Panc1 (cell line): Measurements from ENCODE around the gene FAM8A1. TPM values are rescaled to one million over a fixed set of nuclear protein-coding genes. Genes with fewer than 3 reads are reported as not detected.

Source experiments
- ATAC-seq: fragments of 200-7000 bp; cut with Tn5 transposase; 2 replicates; pipeline ENCODE4 v1.9.1; 2020; ENCODE audit warnings: mild to moderate bottlenecking, moderate library complexity
- BruUV-seq: library from RNA; stranded (reverse); fragments of 400-500 nt; replicated peaks from 2 replicates; lab custom pipeline; 2021; lab: Mats Ljungman, UMichigan
- CTCF ChIA-PET: fragments of 300-600 bp; sonication (Branson Sonifier 250); formaldehyde crosslinking; loops from one replicate; lab custom pipeline; 2022; ENCODE audit warnings: antibody characterized with exemption; lab: Charles Lee
- POLR2A ChIA-PET: fragments of 300-600 bp; sonication (Branson Sonifier 250); formaldehyde crosslinking; loops from one replicate; lab custom pipeline; 2022; ENCODE audit warnings: antibody characterized with exemption; lab: Charles Lee
- DNase-seq: peaks from one replicate; pipeline ENCODE4 v3.0.0-alpha.2; 2010; ENCODE audit warnings: low read depth, low spot score
- H3K27ac ChIP-seq: 2 replicates; pipeline ENCODE4 v1.5.1; 2011; ENCODE audit warnings: mild to moderate bottlenecking, low read length, inconsistent platforms
- H3K27me3 ChIP-seq: fragments of 200-500 bp; sonication (Bioruptor generic); 2 replicates; pipeline ENCODE4 v1.6.0; 2014; ENCODE audit warnings: low read length, inconsistent platforms; ENCODE audit not compliant: control insufficient read depth, insufficient read depth
- H3K36me3 ChIP-seq: fragments of 200-500 bp; sonication (Bioruptor generic); 2 replicates; pipeline ENCODE4 v1.5.1; 2014; ENCODE audit warnings: inconsistent platforms, mild to moderate bottlenecking, low read length, moderate library complexity; ENCODE audit not compliant: control insufficient read depth, insufficient read depth
- H3K4me1 ChIP-seq: 2 replicates; pipeline ENCODE4 v1.5.1; 2011; ENCODE audit warnings: inconsistent platforms, mild to moderate bottlenecking, low read length, moderate library complexity; ENCODE audit not compliant: control insufficient read depth, insufficient read depth
- H3K4me3 ChIP-seq, 2 experiments: 2 replicates each; pipeline ENCODE4 v1.5.1; 2011 to 2012; ENCODE audit warnings: low read depth in 2 of 2, low read length in 2 of 2, mild to moderate bottlenecking in 2 of 2, inconsistent platforms in 1 of 2, moderate library complexity in 1 of 2
- H3K9me3 ChIP-seq: fragments of 200-500 bp; sonication (Bioruptor generic); 2 replicates; pipeline ENCODE4 v1.5.1; 2014; ENCODE audit warnings: low read depth, mild to moderate bottlenecking, inconsistent platforms, low read length, moderate library complexity; ENCODE audit not compliant: control insufficient read depth, insufficient read depth
- CTCF ChIP-seq: fragments of 450-650 bp; IDR thresholded peaks from 2 replicates; pipeline ENCODE4 v1.5.1; 2017; ENCODE audit warnings: mild to moderate bottlenecking
- POLR2AphosphoS5 ChIP-seq: IDR thresholded peaks from 2 replicates; pipeline ENCODE4 v1.6.1; 2012; ENCODE audit warnings: mild to moderate bottlenecking, low read depth, low read length, moderate library complexity
- REST ChIP-seq, 2 experiments: IDR thresholded peaks; 2 replicates each; pipeline ENCODE4 v1.6.1; 2011 to 2012; ENCODE audit warnings: low read depth in 2 of 2, control low read depth in 1 of 2, low read length in 1 of 2, mild to moderate bottlenecking in 1 of 2, moderate library complexity in 1 of 2; ENCODE audit not compliant: insufficient read depth in 1 of 2
- SIN3A ChIP-seq: IDR thresholded peaks from 2 replicates; pipeline ENCODE4 v1.6.1; 2012; ENCODE audit warnings: low read depth, mild to moderate bottlenecking, low read length, moderate library complexity, borderline replicate concordance; ENCODE audit not compliant: insufficient read depth
- TCF7L2 ChIP-seq: IDR thresholded peaks from 2 replicates; pipeline ENCODE4 v1.6.1; 2011; ENCODE audit warnings: mild to moderate bottlenecking, low read depth, low read length, inconsistent platforms
- in situ Hi-C: cut with HindIII; loops from 2 replicates; pipeline ENCODE4 v1.10.0; 2016; ENCODE audit warnings: low sequenced_read_pairs, low pct_unique_long_range_greater_than_20kb
- intact Hi-C: fragments of 100-400 bp; cut with micrococcal nuclease; formaldehyde crosslinking; loops from one replicate; pipeline ENCODE4 v1.10.0; 2022; ENCODE audit not compliant: unreplicated experiment
- total RNA-seq: library from RNA; stranded (reverse); gene quantifications from one replicate; pipeline ENCODE4 v1.2.1, GENCODE V29; 2021; ENCODE audit not compliant: unreplicated experiment

Gene FAM8A1
- total RNA-seq, 1 experiment from 2014 or later = 9.3 TPM

GRCh38 chr6:17640477-17640917 is 40.4 kb downstream of the FAM8A1 start:
- intact Hi-C loops = no loop called here
- DNase-seq = no peak
- H3K36me3 ChIP-seq = peaks cover 46% of the 10 kb centered on the region
- H3K27ac ChIP-seq = no peak overlapping the region
- H3K4me1 ChIP-seq = no peaks in the 10 kb centered on the region
- ChIA-PET CTCF (interaction anchor here (0.7 kb wide), 1 partner anchor 113 kb away, joined by 3 read pairs; no protein-coding TSS in a partner anchor), POLR2A (no interaction called here)
- no peaks in the 10 kb centered on the region for H3K9me3 ChIP-seq
- TF ChIP-seq REST (IDR thresholded peaks at IDR 0.05; ENCODE audit: insufficient read depth in 1 of 2, low read depth in 2 of 2, low read length in 1 of 2) = no peak
- no peak for ATAC-seq
- in situ Hi-C loops = no loop called here
- no peak overlapping the region for H3K4me3 ChIP-seq
- no peaks in the 10 kb centered on the region for H3K27me3 ChIP-seq
- no TSS peak for BruUV-seq

- Histone ChIP-seq H3K27me3 (no peaks in the 10 kb centered on the region), H3K4me3 (no peak overlapping the region), H3K9me3 (no peaks in the 10 kb centered on the region), H3K4me1 (no peaks in the 10 kb centered on the region), H3K36me3 (peaks cover 49% of the 10 kb centered on the region), H3K27ac (no peak overlapping the region)
- DNase-seq = no peak
- no TSS peak for BruUV-seq
- intact Hi-C loops (no loop called here), in situ Hi-C loops (no loop called here)
- ATAC-seq = no peak
- ChIA-PET POLR2A (no interaction called here), CTCF (no interaction called here)
- no peak for TF ChIP-seq REST (IDR thresholded peaks at IDR 0.05; ENCODE audit: insufficient read depth in 1 of 2, low read depth in 2 of 2, low read length in 1 of 2)
- no peak for TF ChIP-seq CTCF
- no peak for TF ChIP-seq POLR2AphosphoS5
- no peak for TF ChIP-seq SIN3A
- no peak for TF ChIP-seq TCF7L2
Observed at GRCh38 chr6:17648745-17649144, 48.6 kb downstream of the FAM8A1 start.
